LNCaP clone FGC (cell line): ENCODE data around the gene ILF2.

ENCODE experiments used
- DNase-seq: peaks from one replicate; pipeline ENCODE4 v3.0.0-alpha.2; 2011; ENCODE audit warnings: low read depth
- H3K4me3 ChIP-seq: 2 replicates; pipeline ENCODE4 v1.5.1; 2011; ENCODE audit warnings: mild to moderate bottlenecking, low read depth, low read length, control low read depth
- TF ChIP-seq, protein P1 (sequence below): IDR thresholded peaks from 2 replicates; pipeline ENCODE4 v1.5.1; 2012; ENCODE audit warnings: mild to moderate bottlenecking; ENCODE audit not compliant: control insufficient read depth, insufficient read depth; ENCODE audit errors: extremely low read depth

The ILF2 gene

DNA sequence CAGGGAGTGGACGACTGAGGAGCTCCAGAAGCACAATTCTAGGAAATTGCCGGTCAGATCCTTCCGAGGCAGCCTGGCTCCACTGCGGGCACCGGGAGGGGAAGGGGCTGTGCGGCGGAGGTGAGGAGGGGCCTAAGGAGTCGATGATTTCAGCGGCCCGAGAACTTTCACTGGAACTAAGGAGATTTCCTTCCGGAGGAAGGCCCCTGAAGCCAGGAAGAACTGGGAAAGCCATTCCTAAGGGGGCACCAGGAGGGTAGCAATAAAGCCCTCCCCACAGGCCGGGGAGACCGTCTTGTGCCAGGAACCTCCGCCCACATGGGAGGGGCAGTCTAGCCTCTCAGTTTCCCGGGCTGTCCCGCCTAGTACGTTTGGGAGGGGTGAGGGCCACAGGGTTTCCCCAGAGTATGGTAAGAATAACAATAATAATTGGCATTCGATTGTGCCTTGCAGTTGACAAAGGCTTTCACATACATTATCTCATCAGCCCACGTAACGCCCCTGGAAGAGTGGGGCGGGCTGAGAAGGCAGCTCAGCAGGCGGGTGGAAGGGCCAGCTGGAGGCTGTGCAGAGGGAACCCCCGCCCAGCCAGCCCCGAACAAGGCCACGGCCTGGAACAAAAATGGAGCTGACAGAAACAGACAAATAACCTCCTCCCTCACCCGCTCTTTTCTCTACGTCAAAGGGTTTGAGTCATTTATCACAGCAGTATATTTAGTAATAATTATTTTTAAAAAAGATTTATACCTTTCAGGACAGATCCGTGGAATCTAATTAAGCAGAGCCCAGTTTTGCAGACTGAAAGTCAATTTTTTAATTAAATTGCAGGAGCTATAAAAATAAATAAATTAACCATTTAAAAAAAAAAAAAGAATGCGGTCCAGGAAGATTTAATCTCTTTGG, 27.5 kb upstream of the ILF2 start:
- TF ChIP-seq, protein P1, sequence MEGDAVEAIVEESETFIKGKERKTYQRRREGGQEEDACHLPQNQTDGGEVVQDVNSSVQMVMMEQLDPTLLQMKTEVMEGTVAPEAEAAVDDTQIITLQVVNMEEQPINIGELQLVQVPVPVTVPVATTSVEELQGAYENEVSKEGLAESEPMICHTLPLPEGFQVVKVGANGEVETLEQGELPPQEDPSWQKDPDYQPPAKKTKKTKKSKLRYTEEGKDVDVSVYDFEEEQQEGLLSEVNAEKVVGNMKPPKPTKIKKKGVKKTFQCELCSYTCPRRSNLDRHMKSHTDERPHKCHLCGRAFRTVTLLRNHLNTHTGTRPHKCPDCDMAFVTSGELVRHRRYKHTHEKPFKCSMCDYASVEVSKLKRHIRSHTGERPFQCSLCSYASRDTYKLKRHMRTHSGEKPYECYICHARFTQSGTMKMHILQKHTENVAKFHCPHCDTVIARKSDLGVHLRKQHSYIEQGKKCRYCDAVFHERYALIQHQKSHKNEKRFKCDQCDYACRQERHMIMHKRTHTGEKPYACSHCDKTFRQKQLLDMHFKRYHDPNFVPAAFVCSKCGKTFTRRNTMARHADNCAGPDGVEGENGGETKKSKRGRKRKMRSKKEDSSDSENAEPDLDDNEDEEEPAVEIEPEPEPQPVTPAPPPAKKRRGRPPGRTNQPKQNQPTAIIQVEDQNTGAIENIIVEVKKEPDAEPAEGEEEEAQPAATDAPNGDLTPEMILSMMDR, result no peak
- H3K4me3 ChIP-seq, result no peak overlapping the region
- DNase-seq, result no peak

DNA sequence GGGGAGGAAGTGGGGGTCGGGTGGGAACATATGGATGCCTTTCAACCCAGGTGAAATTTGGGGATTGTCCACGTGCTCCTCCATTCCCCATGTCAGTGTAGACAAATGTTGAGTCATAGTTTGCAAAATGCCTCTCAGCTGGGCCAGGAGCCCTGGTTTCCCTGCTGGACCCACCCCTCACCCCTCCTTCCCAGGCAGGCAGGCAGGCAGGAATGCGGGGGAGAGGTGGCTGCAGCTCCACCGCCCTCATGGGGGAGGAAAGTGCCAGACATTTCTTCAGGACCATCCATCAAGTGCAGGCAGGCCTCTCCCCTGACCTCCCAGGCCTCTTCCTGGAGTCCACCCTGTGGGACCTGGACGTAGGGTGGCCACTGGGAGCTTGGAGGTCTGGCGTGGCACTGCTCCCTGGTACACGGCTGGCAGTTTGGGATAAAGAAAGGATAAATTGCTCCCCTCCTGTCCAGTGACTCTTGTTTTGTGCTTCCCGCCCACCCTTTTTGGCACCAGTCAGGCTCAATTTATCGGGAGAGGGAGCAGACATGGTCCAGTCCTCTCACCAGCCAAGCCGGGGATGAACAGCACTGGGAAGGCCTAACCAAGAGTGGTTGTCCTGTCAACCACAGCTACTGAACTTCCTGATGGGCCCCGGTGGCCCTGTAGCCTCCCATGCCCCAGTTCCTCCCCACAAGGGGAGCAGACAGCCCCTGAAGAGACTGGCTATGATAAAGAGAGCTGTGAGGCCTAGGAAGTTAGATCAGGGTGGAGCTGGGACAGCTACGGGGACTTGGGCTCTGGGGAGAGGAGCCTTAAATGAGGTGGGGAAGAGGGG, 26.6 kb upstream of the ILF2 start:
- TF ChIP-seq, protein P1, result no peak
- H3K4me3 ChIP-seq, result no peak overlapping the region
- no peak for DNase-seq

DNA sequence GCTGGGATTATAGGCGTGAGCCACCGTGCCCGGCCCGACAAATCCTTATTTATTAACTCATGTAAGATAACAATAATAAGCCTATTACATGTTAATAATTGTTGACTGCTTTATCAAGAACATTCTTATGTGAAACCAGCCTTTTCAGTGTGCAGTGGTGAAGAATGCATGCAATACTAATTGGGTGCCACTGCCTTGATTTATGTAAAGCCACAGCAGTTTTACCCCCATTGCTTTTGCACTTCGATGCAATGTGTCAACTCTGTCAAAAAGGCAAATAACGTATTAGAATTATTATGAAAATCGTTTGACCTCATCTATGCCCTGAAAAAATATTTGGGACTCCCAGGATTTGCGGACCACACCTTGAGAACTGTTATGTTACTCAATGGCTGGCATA, 25.9 kb upstream of the ILF2 start:
- TF ChIP-seq, protein P1, result no peak
- H3K4me3 ChIP-seq, result no peak overlapping the region
- DNase-seq, result no peak

DNA sequence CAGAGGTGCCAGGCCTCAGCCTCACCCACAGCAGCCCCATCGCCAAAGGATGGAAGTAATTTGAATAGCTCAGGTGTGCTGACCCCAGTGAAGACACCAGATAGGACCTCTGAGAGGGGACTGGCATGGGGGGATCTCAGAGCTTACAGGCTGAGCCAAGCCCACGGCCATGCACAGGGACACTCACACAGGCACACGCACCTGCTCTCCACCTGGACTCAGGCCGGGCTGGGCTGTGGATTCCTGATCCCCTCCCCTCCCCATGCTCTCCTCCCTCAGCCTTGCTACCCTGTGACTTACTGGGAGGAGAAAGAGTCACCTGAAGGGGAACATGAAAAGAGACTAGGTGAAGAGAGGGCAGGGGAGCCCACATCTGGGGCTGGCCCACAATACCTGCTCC, 22.7 kb upstream of the ILF2 start:
- TF ChIP-seq, protein P1, result no peak
- no peak overlapping the region for H3K4me3 ChIP-seq
- no peak for DNase-seq

DNA sequence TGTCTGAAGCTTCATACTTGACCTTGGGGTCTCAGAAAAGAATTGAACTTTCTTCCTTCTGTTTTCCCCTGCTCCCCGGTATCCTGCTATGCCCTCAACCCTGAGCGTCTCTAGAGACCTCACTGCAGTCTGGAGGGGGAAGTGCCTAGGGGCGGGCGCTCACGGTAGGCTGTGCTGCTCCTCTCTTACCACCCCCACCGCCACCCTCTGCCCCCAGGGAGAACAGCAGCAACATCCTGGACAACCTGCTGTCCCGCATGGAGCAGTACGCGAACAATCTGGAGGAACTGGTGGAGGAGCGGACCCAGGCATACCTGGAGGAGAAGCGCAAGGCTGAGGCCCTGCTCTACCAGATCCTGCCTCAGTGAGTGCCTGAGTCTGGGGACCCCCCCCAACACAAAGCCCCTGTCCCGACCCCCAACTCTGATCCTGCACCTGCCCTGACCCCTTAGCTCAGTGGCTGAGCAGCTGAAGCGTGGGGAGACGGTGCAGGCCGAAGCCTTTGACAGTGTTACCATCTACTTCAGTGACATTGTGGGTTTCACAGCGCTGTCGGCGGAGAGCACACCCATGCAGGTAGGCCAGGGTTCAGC, 18.0 kb upstream of the ILF2 start:
- no peak for DNase-seq
- TF ChIP-seq, protein P1, result no peak
- H3K4me3 ChIP-seq, result no peak overlapping the region

DNA sequence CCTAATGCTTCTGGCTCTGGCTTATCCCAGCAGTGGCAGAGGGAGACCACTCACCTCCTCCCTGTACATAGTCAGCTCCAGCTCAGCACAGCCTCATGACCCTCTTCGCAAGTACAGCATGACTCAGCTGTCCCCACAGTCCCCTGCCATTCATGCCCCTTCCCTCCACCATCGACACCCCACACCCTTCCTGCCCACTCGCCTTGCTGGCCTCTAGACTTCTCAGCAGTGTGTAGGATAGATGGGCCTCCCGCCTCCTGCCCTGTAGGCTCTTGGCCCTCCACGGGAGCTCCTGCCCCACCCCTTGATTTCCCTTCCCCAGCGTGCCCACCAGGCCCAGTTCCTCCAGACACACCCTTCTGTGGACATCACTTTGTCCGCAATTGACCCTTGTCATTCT, 17.5 kb upstream of the ILF2 start:
- TF ChIP-seq, protein P1, result no peak
- H3K4me3 ChIP-seq, result no peak overlapping the region
- no peak for DNase-seq
